SK-N-SH (cell line): ENCODE data around the gene CNTNAP2.

Experiments
- ELF1 ChIP-seq: IDR thresholded peaks from 2 replicates; pipeline ENCODE4 v1.4.0; 2012
- EP300 ChIP-seq, 2 experiments: IDR thresholded peaks; 2 replicates each; pipeline versions ENCODE4 v1.4.0 to v1.6.1; 2012; ENCODE audit warnings: borderline replicate concordance in 1 of 2, low read depth in 1 of 2, low read length in 1 of 2
- SIN3A ChIP-seq: IDR thresholded peaks from 2 replicates; pipeline ENCODE4 v1.6.1; 2012; ENCODE audit warnings: low read depth, mild to moderate bottlenecking, low read length, moderate library complexity, borderline replicate concordance
- TAF1 ChIP-seq: IDR thresholded peaks from 2 replicates; pipeline ENCODE4 v1.6.1; 2012; ENCODE audit warnings: low read depth, mild to moderate bottlenecking, low read length, moderate library complexity, borderline replicate concordance
- TEAD4 ChIP-seq: IDR thresholded peaks from 2 replicates; pipeline ENCODE4 v1.4.0; 2012; ENCODE audit warnings: mild to moderate bottlenecking, borderline replicate concordance; ENCODE audit not compliant: insufficient read depth
- TF ChIP-seq, protein P1 (sequence below): fragments of 200-600 bp; sonication (generic); IDR thresholded peaks from 2 replicates; pipeline ENCODE4 v1.6.1; 2017; ENCODE audit warnings: antibody characterized with exemption, mild to moderate bottlenecking, moderate library complexity
- TF ChIP-seq, protein P2 (sequence below): IDR thresholded peaks from 2 replicates; pipeline ENCODE4 v1.4.0; 2012; ENCODE audit warnings: low read depth
- TF ChIP-seq, protein P3 (sequence below): IDR thresholded peaks from 2 replicates; pipeline ENCODE4; 2012

DNA sequence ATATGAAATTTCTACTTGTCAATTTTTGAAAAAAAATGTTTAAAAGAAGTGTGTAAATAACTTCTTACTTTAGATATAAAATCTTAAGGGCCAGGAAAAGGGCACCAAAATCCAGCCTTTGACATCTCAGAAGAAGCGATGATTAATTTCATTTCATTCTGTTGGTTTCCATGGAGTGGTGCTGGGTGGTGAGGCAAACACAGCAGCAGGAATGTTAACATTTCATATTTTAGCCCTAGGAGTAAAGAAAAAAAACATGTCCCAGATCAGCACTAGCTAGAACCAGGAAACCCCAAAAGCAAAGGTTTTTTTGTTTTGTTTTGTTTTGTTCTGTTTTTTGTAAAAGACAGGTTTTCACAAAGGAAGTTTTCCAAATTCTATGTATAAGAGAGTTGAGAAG, 2175.2 kb downstream of the CNTNAP2 start:
- no peak for TF ChIP-seq TEAD4
- no peak for TF ChIP-seq TAF1
- TF ChIP-seq, protein P1, sequence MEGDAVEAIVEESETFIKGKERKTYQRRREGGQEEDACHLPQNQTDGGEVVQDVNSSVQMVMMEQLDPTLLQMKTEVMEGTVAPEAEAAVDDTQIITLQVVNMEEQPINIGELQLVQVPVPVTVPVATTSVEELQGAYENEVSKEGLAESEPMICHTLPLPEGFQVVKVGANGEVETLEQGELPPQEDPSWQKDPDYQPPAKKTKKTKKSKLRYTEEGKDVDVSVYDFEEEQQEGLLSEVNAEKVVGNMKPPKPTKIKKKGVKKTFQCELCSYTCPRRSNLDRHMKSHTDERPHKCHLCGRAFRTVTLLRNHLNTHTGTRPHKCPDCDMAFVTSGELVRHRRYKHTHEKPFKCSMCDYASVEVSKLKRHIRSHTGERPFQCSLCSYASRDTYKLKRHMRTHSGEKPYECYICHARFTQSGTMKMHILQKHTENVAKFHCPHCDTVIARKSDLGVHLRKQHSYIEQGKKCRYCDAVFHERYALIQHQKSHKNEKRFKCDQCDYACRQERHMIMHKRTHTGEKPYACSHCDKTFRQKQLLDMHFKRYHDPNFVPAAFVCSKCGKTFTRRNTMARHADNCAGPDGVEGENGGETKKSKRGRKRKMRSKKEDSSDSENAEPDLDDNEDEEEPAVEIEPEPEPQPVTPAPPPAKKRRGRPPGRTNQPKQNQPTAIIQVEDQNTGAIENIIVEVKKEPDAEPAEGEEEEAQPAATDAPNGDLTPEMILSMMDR: no peak
- TF ChIP-seq, protein P2, sequence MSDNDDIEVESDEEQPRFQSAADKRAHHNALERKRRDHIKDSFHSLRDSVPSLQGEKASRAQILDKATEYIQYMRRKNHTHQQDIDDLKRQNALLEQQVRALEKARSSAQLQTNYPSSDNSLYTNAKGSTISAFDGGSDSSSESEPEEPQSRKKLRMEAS: no peak
- TF ChIP-seq, protein P3, sequence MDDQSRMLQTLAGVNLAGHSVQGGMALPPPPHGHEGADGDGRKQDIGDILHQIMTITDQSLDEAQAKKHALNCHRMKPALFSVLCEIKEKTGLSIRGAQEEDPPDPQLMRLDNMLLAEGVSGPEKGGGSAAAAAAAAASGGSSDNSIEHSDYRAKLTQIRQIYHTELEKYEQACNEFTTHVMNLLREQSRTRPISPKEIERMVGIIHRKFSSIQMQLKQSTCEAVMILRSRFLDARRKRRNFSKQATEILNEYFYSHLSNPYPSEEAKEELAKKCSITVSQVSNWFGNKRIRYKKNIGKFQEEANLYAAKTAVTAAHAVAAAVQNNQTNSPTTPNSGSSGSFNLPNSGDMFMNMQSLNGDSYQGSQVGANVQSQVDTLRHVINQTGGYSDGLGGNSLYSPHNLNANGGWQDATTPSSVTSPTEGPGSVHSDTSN: 0 out of 2 replicates have a peak, but pooled peaks have one; percentile 33
- TF ChIP-seq EP300 (IDR thresholded peaks at IDR 0.05; ENCODE audit: borderline replicate concordance in 1 of 2, low read depth in 1 of 2, low read length in 1 of 2): no peak
- no peak for TF ChIP-seq SIN3A
- TF ChIP-seq ELF1: no peak
